CD1c-positive myeloid dendritic cell (primary cell): Measurements from ENCODE around the gene PKNOX2.

ENCODE experiments used
- DNase-seq: peaks from one replicate; pipeline ENCODE4 v3.0.0-alpha.2; 2016; ENCODE audit errors: extremely low spot score

Gene PKNOX2

GRCh38 chr11:125164422-125165110 lies at the start of gene PKNOX2:
TSS of gene PKNOX2 (plus strand) at chr11:125164751. CDS start at chr11:125351306, 186,555 bp downstream.
- DNase-seq: peak; percentile 35

DNA sequence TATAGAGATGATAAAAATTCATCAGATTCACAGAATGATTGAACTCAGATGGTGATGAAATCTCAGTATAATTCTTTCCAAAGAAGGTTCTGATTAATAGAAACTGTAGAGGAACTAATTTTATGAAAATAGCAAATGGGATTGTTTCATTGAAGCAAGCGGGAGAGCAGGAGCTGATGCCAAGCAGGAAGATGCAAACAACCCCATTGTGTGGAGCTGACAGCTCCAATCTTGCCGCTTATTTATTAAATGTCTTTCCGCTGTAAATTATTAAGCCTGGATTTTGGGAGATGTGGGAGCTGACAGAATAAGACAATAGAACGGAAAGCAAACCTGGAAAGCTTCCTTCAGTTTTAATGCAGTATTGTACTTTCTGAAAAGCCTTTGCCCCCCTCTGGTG lies 47.1 kb upstream of the PKNOX2 start:
- no peak for DNase-seq

DNA sequence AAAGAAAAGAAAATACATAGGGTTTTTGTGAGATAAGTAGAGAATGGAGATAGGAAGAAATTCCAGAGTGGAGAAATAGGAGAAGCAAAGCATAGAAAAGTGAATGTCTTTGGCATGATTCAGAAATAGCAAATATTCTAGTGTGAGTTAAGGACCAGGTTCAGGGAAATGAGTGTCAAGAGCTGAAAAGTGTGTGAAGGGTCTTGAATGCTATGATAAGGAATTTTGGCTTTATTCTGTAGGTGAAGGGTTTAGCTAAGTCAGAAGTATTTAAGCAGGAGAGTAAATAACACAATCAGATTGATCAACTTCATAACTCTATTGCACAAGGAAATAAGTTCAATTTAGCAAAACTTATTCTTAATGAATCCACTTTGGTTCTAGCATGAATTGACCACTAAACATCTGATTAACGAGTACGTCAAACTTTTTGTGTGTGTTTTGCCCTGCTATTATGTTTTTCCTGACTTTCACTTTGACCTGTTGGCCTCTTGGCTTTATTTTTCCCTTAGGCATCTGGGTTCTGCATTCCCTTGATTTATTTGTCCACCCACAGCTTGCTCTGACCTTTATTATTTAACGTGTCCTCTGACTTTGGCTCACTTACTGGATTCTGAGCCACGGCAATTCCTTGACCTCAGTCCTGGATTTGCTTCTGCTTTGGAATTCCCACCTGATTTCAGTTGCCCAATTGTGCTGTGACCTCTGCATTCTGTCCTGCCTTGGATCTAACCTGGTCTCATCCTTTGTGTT lies 41.2 kb upstream of the PKNOX2 start:
- no peak for DNase-seq

DNA sequence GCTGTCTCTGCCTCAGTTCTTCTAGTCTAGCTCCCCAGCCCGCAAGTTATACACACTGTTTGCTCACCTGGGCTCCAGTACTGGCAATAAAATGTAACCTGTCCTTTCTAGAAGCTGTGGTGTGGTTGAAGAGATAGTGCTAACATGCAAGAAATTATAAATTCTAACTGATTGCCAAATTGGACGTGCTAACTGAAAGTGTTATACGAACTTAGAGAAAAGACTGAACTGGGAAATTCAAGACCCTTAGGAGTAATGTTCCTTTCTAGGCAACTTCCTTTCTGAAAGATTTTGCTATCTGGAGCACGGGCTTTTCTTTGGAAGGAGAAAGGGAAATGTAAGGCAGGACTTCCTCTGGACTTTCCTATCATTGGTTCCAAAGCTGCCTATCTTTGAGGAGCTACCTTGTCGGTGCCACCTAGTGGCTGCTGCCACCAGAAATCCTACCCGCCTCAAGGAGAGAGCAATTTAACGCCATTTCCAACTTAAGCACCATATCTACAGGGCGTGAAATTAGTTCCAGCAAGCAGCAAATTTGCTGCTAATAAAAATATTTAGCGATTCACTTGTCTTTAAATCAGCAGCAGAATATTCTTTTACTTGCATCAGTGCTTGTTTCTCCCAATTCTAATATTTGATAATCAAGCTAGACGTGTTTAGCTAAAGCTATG lies 40.5 kb upstream of the PKNOX2 start:
- DNase-seq: peak; percentile 59

DNA sequence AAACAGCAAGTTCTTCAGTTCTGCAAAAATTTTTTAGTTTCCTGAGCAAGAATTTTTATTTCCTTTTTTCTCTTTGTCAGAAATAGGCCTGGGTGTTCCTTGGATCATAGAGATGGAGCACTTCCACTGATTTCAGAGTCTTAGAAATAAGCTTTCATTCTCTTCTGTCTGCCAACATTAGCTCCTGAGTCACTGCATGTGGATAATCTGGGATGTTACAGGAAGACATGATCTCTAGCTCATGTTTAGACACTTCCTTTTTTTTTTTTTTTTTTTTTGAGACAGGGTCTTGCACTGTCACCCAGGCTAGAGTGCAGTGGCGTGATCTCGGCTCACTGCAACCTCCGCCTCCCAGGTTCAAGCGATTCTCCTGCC lies 39.9 kb upstream of the PKNOX2 start:
- peak; percentile 43 for DNase-seq

GRCh38 chr11:125128450-125128849 lies 36.1 kb upstream of the PKNOX2 start:
- DNase-seq: no peak

- DNase-seq: no peak
Measured at GRCh38 chr11:125129316-125129993, 35.1 kb upstream of the PKNOX2 start.

GRCh38 chr11:125132071-125132470 lies 32.5 kb upstream of the PKNOX2 start:
- DNase-seq: no peak

DNA sequence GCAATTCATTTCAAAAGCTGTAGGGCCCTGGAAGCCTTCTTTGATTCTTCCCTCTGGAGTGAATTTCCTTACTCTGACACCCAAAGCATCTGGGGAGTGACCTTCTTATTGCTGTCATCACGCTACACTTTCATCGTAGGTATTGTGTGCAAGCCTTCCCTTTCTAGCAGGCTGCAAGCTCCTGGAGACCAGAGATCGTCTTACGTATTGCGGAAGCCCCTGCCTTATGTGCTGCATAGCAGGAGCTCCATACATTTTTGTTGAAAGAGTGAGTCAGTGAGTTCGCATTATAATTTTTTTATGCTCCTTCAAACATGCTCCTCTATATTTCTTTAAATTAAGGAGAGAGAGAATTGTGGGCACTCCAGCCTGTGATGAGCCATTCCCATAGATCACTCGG lies 32.0 kb upstream of the PKNOX2 start:
- no peak for DNase-seq

GRCh38 chr11:125136001-125136400 lies 28.6 kb upstream of the PKNOX2 start:
- DNase-seq: no peak

- no peak for DNase-seq
Measured at GRCh38 chr11:125138966-125139365, 25.6 kb upstream of the PKNOX2 start.

DNA sequence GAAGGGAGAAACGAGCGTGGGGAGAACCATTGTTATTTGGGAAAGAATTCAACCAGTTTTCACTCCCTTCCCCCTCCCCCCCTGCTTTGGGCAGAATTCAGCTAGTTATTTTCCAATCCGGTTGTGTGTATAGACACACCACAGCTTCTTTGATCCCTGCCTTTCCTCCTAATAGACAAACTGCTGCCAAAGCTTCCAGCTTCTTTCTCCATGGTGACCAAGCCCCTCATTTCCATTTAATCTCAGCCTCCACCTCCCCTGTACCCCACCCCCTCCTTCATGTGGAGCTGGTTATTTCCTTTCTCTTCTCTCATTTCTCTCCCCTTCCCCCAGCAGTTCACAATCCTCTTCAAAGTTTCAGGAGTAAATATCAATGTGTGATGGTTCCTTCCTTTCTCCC lies 24.8 kb upstream of the PKNOX2 start:
- DNase-seq: no peak

DNA sequence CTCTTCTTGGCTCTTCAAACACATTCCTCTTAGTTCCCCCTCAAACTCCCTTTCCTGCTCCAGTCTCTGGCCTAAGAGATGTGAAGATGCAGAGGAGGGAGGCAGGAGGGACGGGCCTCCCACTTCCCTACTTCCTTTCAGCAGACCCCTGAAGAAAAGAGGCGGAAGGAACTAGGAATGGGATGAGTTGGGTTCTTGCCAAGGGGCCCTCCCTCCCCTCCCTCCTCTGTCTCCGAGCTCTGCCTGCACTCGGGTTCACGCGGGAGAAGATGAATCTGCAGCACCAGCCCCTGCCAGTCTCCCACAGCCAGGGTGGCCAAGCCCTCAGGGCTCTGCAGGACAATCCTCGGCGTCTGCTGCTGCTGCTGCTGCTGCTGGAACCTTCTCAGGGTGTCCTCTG lies 24.3 kb upstream of the PKNOX2 start:
- DNase-seq: no peak

DNA sequence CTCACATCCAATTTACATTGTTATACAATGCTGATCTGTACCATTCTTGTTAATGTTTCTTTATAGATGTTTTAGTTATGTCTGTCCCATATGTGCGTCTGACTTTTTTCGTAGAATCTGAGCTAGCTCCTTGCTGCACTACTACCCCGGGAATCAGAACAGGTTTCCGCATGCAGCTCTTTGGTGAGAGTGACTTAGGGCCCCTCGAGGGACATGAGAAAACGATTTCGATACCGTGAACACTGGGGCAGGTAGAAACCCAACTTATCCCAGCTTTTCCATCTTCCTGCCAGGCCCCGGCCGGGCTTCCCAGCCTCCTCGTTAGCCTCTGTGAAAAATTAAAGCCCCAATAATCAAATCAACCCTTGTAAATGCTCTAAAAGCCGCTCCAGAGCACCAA lies 23.4 kb upstream of the PKNOX2 start:
- DNase-seq: no peak

DNA sequence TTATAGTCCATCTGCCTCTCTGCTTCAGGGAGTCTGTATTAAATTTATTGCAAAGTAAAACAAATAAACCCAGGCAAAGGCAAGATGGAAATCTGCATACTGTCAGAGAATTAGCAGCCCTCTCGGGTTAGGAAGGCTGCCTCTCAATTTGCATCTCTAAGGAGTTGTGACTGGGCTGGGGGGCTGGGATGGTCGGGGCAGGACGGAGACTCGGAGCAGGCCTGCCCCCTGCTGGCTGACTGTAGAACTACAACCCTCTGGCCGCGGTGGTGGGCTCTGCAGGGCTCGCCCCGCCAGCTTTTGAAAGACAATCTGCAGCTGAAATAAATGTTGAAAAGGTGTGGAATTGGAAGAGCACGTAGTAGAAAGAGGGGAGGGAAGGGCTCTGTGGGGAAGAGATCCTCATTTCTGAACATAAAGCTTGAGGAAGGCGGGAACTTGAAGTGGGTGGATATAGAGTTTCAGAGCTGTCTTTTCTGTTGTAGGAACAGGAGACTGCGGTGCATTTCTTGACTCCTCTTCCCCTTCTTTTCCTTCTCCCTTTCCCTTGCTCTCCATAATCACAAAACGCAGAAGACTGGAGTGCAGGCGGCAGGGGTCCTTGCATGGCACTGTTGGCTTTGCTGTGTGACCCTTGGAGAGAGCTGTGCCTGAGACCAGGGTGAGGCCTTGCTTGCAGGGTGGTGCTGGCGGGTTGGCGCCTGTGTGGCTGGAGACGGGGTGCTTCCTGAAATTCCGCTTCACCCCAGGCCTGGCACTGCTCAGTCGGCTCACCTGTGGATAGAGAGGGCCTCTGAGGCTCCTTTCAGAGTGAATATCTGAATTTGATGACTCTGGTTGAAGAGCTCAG lies 22.6 kb upstream of the PKNOX2 start:
- DNase-seq: peak; percentile 61

DNA sequence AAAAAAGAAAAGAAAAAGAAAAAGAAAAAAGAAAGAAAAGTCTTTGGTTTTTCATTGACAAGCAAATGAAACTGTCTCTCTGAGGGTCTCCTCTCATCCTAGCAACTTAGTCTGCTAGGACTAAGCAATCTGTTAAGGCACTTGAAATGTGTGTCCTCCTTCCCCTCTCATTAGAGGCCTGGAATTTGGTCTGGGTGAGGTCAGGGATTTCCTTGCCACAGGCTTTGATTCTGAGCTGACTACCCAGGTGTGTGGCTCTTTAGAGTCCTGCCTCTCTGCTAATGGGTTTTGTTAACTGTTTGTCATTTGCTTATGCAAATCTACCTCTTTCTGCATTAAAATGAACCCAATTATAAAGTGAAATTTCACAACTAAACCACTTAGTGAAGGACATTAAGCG lies 18.3 kb upstream of the PKNOX2 start:
- DNase-seq: no peak

- no peak for DNase-seq
Measured at GRCh38 chr11:125147280-125147679, 17.3 kb upstream of the PKNOX2 start.

DNA sequence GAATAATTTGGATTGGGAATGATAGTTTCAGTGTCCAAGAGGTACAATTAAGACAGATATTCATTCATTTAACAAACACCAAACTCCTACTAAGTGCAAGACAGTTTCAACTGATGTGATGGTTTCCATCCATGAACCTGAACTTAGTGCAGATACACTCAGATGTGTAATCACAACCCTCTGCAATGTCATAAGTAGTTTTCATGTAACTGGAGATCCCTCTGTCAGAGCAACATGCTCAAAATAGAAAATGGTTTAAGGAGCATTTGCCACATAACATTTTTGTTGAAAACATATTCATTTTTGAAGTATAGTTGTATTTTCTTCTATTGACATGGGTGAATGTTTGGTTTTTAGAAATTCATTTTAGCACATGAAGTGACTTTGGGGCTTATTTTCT lies 16.5 kb upstream of the PKNOX2 start:
- no peak for DNase-seq

- DNase-seq: no peak
Measured at GRCh38 chr11:125148743-125149142, 15.8 kb upstream of the PKNOX2 start.

DNA sequence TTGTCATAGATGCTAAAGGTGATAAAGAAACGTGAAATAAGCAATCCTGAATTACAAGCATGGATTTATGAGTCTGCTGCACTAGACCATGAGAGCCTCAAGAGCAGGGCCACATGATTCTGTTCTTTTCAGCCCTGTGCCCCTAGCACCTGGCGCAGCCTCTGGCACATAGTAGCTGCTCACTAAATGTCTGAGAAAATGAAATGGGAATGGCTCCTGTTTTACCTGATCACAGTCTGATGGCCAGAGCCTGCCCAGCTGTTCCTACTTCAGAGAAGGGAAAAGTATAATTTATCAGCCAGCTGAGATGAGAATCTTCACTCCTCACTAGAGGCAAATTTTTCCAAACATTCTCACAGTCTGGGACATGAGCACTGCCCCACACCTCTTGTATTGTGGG lies 10.7 kb upstream of the PKNOX2 start:
- no peak for DNase-seq

- DNase-seq: no peak
Measured at GRCh38 chr11:125154378-125155099, 10.0 kb upstream of the PKNOX2 start.
